Hypothalamus (tissue), 51 donors: ENCODE data around the gene RNF121.
A peak's percentile ranks its signal among the peaks of the same experiment; 100 is the strongest.
"Not testable (repeated sequence)": the region's sequence is repeated elsewhere in the genome, so short reads cannot be mapped to it uniquely, and the experiment has no call there.

Experiments
- DNase-seq, 51 donors: peaks; one replicate each; lab custom pipeline; 2025; lab: John Stamatoyannopoulos, UW

The RNF121 gene

DNA sequence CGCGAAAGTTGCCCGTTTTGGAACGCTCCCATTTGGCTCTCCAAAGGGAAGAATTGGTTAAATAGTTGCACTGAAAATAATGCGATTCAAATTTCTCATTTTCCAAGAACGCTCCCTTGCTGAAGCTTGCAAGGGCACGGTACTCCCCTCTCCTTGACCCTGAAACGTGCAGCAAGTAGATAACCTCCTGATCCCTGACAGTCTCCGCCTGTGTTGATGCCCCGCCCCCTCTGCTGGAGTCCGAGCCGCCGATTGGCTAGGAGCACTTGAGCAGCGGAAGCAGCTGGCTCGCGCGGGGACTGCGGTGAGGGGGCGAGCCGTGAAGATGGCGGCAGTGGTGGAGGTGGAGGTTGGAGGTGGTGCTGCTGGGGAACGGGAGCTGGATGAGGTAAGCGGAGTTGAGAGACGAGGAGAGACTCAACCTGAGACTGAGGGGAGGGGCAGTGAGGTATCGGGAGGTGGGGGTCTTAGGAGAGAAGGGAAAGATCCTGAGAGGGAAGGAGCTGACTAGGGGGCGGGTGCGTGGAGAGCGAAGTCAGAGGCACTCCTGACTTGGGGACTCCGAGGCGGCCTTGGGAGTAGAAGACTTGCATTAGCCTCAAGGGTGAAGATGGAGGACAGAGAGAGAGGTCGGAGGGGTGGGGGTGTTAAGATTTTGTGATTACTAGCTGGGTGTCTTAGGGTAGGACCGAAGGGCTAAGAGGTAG is at the start of gene RNF121:
RNF121 (plus strand) TSS at position 310 of the 707 bp plus-strand sequence; CDS start at position 326, 16 bp downstream.
- DNase-seq: peak; percentile 74 to 99 (median 93)

- DNase-seq: not testable (repeated sequence)
These were observed 43.0 kb upstream of the RNF121 start for GRCh38 chr11:71885806-71886205.

DNA sequence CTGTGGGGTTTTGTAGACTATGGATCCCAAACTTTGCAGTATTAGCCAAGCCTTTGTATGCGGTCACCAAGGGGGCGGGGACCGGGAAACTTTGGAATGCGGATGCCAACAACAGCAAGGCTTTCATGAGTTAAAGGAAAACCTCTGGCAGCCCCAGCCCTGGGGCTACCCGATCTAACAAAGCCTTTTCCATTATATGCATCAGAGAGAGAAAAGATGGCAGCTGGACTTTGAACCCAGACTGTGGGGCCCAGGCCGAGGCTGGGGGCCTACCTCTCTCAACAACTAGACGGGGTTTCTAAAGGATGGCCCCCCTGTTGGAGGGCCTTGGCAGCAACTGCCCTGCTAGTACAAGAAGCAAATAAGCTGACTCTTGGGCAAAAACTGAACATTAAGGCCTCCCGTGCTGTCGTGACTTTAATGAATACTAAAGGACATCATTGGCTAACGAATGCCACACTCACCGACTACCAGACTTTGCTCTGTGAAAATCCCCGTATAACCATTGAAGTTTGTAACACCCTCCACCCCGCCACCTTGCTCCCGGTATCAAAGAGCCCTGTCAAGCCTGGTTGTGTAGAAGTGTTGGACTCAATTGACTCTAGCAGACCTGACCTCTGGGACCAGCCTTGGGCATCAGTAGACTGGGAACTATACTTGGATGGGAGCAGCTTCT is 40.4 kb upstream of the RNF121 start:
- DNase-seq: not testable (repeated sequence)

- not testable (repeated sequence) for DNase-seq
These were observed 39.5 kb upstream of the RNF121 start for GRCh38 chr11:71889181-71889872.

- DNase-seq: no peak
These were observed 32.9 kb upstream of the RNF121 start for GRCh38 chr11:71895961-71896360.

DNA sequence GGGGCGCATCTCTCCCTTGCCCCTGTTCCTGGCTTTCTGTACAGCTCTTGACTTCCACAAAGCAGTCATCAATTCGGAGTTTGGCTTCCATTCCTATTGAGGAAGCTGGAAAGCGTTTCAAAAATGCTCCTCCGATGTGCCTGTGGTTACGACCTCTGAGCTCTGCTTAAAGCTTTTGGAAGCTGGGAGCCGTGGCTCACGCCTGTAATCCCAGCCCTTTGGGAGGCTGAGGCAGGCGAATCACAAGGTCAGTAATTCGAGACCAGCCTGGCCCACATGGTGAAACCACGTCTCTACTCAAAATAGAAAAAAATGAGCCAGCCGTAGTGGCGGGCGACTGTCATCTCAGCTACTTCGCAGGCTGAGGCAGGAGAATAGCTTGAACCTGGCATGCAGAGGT is 27.7 kb upstream of the RNF121 start:
- not testable (repeated sequence) for DNase-seq

DNA sequence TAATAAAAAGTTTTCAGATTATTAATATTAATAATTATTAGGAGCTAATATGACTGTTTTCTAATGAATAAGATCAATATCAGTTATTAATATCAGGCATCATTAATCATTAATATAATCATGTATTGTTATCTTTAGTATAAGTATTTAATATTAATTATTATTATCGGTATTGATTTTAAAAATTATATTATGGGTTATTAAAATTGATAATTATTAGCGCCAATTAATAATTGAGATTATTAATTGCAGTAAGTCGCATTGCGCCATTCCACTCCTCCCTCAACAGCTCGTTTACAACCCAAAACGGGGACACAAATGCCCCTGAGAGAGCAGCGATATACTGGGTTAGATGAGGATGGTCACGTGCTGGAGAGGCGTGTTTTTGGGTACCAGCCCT is 20.6 kb upstream of the RNF121 start:
- no peak for DNase-seq

DNA sequence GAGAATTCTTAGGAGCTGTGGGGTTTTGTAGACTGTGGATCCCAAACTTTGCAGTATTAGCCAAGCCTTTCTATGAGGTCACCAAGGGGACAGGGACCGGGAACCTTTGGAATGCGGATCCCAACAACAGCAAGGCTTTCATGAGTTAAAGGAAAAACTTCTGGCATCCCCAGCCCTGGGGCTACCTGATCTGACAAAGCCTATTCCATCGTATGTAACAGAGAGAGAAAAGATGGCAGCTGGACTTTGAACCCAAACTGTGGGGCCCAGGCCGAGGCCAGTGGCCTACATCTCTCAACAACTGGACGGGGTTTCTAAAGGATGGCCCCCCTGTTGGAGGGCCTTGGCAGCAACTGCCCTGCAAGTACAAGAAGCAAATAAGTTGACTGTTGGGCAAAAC is 18.1 kb upstream of the RNF121 start:
- not testable (repeated sequence) for DNase-seq

DNA sequence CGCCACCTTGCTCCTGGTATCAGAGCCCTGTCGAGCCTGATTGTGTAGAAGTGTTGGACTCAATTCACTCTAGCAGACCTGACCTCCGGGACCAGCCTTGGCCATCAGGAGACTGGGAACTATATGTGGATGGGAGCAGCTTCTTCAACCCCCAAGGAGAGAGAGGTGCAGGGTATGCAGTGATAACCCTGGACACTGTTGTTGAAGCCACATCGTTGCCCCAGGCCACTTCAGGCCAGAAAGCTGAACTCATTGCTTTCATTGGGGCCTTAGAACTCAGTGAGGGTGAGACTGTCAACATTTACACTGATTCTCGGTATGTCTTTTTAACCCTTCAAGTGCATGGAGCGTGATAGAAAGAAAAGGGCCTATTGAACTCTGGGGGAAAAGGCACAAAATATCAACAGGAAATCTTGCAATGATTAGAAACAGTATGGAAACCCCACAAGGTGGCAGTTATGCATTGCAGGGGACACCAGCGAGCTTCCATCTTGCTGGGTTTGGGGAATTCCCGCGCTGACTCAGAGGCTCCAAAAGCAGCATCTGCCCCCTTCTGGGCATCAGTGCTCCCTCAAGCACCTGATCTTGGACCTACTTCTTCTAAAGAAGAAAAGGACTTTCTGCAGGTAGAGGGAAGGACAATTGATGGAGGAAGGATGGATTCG is 17.4 kb upstream of the RNF121 start:
- not testable (repeated sequence) for DNase-seq

DNA sequence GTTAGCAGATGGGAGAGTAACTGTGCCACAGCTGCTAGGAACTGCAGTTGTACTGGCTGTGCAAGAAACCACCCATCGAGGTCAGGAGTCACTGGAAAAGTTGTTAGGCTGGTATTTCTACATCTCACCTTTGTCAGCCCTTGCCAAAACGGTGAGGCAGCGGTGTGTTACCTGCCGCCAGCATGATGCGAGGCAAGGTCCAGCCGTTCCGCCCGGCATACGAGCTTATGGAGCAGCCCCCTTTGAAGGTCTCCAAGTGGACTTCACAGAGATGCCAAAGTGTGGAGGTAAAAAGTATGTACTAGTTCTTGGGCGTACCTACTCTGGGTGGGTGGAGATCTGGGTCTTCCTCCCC is 16.9 kb upstream of the RNF121 start:
- DNase-seq: not testable (repeated sequence)

GRCh38 chr11:71913756-71914526 is 14.9 kb upstream of the RNF121 start:
- DNase-seq: no peak

- DNase-seq: no peak
These were observed 14.1 kb upstream of the RNF121 start for GRCh38 chr11:71914617-71915189.

DNA sequence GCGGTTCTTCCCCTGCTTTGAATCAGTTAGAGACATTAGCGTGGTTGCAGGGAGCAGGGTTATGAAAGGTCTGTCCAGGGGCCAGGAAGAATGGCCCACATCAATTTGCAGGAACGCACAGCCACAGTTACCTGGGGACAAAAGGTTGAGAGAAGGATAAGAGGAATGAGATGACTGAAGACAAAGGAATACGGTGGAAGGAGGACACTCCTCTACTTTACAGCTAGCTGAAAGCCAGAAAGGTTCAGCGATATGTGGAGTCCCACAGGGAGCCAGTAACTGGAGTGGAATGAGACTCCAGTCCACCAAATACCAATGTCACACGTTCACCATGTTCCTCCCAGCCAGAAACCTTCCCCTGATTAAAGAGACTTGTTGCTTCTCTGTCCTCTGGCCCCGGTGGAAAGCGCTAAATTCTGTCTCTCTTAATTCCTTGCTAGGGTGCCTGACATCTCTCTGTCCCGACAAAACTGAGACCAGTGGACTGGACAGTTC is 11.2 kb upstream of the RNF121 start:
- DNase-seq: no peak

GRCh38 chr11:71927820-71928736 is 768 bp upstream of the RNF121 start, which contains the start of gene XNDC1N:
Gene XNDC1N, minus strand, starts transcription at chr11:71928594. Its CDS starts 5,241 bp downstream, at chr11:71923353.
- peak in 50 of 51 donors; percentile 16 to 99 (median 80) for DNase-seq

DNA sequence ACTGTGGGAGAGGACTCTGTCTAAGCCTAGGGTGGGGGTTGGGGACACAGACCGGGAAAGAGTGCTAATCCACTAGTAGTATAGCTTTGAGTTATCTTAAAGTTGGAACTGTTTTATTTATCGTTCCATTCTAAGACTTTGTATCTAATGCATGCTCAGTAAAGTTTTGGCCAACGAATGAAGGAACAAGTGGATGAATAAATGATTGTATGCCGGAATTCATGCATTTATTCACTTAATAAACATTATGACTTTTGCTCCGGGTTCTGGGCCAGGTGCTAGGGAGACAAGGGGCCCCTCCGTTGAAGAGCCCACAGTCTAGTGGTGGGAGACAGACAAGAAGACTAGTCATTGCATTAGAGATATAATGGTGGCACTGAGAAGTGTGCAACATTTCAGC is 645 bp downstream of the RNF121 start:
- DNase-seq: no peak

DNA sequence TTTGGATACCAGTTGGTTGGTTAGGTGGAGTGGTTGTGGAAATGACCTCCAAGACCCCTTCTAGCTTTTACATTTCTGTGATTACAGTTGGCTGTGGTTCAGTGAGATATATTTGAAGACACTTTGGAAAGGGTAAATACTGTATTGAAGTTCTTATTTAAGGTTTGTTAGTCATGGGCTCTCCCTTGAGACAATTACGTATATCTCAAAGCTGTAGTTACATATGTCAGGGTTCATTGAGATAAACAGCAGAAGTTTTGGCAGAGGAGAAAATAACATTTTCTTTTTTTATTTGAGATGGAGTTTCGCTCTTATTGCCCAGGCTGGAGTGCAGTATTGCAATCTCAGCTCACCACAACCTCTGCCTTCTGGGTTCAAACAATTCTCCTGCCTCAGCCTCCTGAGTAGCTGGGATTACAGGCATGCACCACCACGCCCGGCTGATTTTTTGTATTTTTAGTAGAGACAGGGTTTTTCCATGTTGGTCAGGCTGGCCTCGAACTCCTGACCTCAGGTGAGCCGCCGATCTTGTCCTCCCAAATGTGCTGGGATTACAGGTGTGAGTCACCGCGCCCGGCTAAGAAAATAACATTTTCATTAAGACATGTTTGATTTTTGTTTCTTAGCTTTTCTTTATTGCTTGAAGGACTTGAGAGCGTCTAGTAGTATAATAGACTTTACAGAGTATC is 1.9 kb downstream of the RNF121 start:
- no peak for DNase-seq

- no peak for DNase-seq
These were observed 2.4 kb downstream of the RNF121 start for GRCh38 chr11:71931245-71931602.
